OCI-LY1 (cell line): ENCODE results near the gene NLN.
A peak's percentile ranks its signal among the peaks of the same experiment; 100 is the strongest.
"Not testable (repeated sequence)": the region's sequence is repeated elsewhere in the genome, so short reads cannot be mapped to it uniquely, and the experiment has no call there.

Source experiments
- H2AFZ ChIP-seq: fragments of 200-600 bp; sonication (generic), shearing (Covaris generic); 2 replicates; pipeline ENCODE4 v1.6.0; 2014; ENCODE audit warnings: antibody characterized with exemption, mild to moderate bottlenecking, low read length
- H3F3A ChIP-seq: fragments of 200-600 bp; sonication (generic), shearing (Covaris generic); 2 replicates; pipeline ENCODE4 v1.6.0; 2014; ENCODE audit warnings: mild to moderate bottlenecking, antibody characterized with exemption, low read length, moderate library complexity; ENCODE audit not compliant: insufficient read depth
- H3K27ac ChIP-seq: fragments of 200-600 bp; sonication (generic); 2 replicates; pipeline ENCODE4 v1.5.1; 2014; ENCODE audit warnings: low read length, mixed run types, mild to moderate bottlenecking, low read depth; ENCODE audit not compliant: poor library complexity, severe bottlenecking
- H3K27me3 ChIP-seq: fragments of 200-600 bp; sonication (generic); 2 replicates; pipeline ENCODE4 v1.6.0; 2014; ENCODE audit warnings: antibody characterized with exemption, mild to moderate bottlenecking, low read length, moderate library complexity; ENCODE audit not compliant: insufficient read depth
- H3K36me3 ChIP-seq: fragments of 200-600 bp; sonication (generic); 2 replicates; pipeline ENCODE4 v1.6.1; 2014; ENCODE audit warnings: mild to moderate bottlenecking, antibody characterized with exemption, low read length, moderate library complexity, mixed read lengths; ENCODE audit not compliant: insufficient read depth
- H3K4me1 ChIP-seq: fragments of 200-600 bp; sonication (generic); 2 replicates; pipeline ENCODE4 v1.5.1; 2014; ENCODE audit warnings: mild to moderate bottlenecking, low read length, moderate library complexity; ENCODE audit not compliant: insufficient read depth, severe bottlenecking
- H3K4me2 ChIP-seq: fragments of 200-600 bp; sonication (generic), shearing (Covaris generic); 2 replicates; pipeline ENCODE4 v1.6.1; 2014; ENCODE audit warnings: low read length
- H3K4me3 ChIP-seq: fragments of 200-600 bp; sonication (generic); 2 replicates; pipeline ENCODE4 v1.5.1; 2014; ENCODE audit warnings: low read length, low read depth, mild to moderate bottlenecking, mixed read lengths; ENCODE audit not compliant: poor library complexity, severe bottlenecking
- H3K79me2 ChIP-seq: fragments of 200-600 bp; shearing (Covaris generic); 2 replicates; pipeline ENCODE4 v1.6.1; 2016; ENCODE audit warnings: mixed run types, low read length, mixed read lengths; ENCODE audit not compliant: insufficient read depth
- H3K9ac ChIP-seq: fragments of 200-600 bp; sonication (generic), shearing (Covaris generic); 2 replicates; pipeline ENCODE4 v1.6.1; 2014; ENCODE audit warnings: mild to moderate bottlenecking, low read length, mixed read lengths
- H3K9me2 ChIP-seq: fragments of 200-600 bp; sonication (generic), shearing (Covaris generic); 2 replicates; pipeline ENCODE4 v1.6.1; 2014; ENCODE audit warnings: low read depth, mild to moderate bottlenecking, low read length, mixed read lengths
- H3K9me3 ChIP-seq: fragments of 200-600 bp; shearing (Covaris generic); 2 replicates; pipeline ENCODE4 v1.6.1; 2014; ENCODE audit warnings: low read length, mixed read lengths
- H4K20me1 ChIP-seq: fragments of 200-600 bp; sonication (generic), shearing (Covaris generic); 2 replicates; pipeline ENCODE4 v1.6.0; 2016; ENCODE audit warnings: mild to moderate bottlenecking, low read length; ENCODE audit not compliant: insufficient read depth
- CTCF ChIP-seq: fragments of 200-600 bp; sonication (generic), shearing (Covaris generic); IDR thresholded peaks from 2 replicates; pipeline ENCODE4 v1.5.1; 2017; ENCODE audit warnings: mild to moderate bottlenecking, antibody characterized with exemption, low read length, moderate library complexity, mixed read lengths
- EZH2 ChIP-seq: fragments of 200-600 bp; sonication (generic), shearing (Covaris generic); IDR thresholded peaks from 2 replicates; pipeline ENCODE4 v1.8.0; 2017; ENCODE audit warnings: borderline replicate concordance, mixed run types, mild to moderate bottlenecking, antibody characterized with exemption, low read length, moderate library complexity, mixed read lengths

The NLN gene

GRCh38 chr5:65803699-65804391 lies 81.8 kb downstream of the NLN start:
- Histone ChIP-seq H3K4me1 (peaks cover 10% of the 10 kb centered on the region), H3K9me2 (no peaks in the 10 kb centered on the region)
- TF ChIP-seq CTCF, result no peak
- TF ChIP-seq EZH2, result no peak

GRCh38 chr5:65805089-65805488 lies 83.1 kb downstream of the NLN start:
- peaks cover 43% of the 10 kb centered on the region for H3K36me3 ChIP-seq
- H3F3A ChIP-seq, result no peaks in the 10 kb centered on the region
- no peaks in the 10 kb centered on the region for H3K79me2 ChIP-seq

More at GRCh38 chr5:65803699-65804391, 81.8 kb downstream of the NLN start:
- Histone ChIP-seq H3K79me2 (no peaks in the 10 kb centered on the region), H3K27me3 (no peaks in the 10 kb centered on the region), H3K4me2 (no peak overlapping the region), H3K9me3 (peaks cover 6% of the 10 kb centered on the region), H3K4me3 (no peak overlapping the region), H2AFZ (no peak overlapping the region), H3F3A (no peaks in the 10 kb centered on the region), H3K9ac (no peak overlapping the region), H4K20me1 (no peaks in the 10 kb centered on the region), H3K36me3 (peaks cover 33% of the 10 kb centered on the region), H3K27ac (no peak overlapping the region)

GRCh38 chr5:65807494-65807893 lies 85.5 kb downstream of the NLN start:
- H3F3A ChIP-seq, H3K79me2 ChIP-seq, H2AFZ ChIP-seq, H3K4me1 ChIP-seq, H4K20me1 ChIP-seq, H3K9me3 ChIP-seq, H3K27ac ChIP-seq, H3K4me3 ChIP-seq, H3K4me2 ChIP-seq, H3K9ac ChIP-seq, H3K27me3 ChIP-seq, H3K9me2 ChIP-seq: not testable (repeated sequence)
- H3K36me3 ChIP-seq, result peaks cover 33% of the 10 kb centered on the region

More at GRCh38 chr5:65805089-65805488, 83.1 kb downstream of the NLN start:
- Histone ChIP-seq H3K27ac (no peak overlapping the region), H3K4me3 (no peak overlapping the region), H3K4me2 (no peak overlapping the region), H3K9me2 (no peaks in the 10 kb centered on the region), H4K20me1 (no peaks in the 10 kb centered on the region), H3K9me3 (peaks cover 6% of the 10 kb centered on the region), H2AFZ (no peak overlapping the region), H3K9ac (no peak overlapping the region), H3K4me1 (peaks cover 10% of the 10 kb centered on the region), H3K27me3 (no peaks in the 10 kb centered on the region)
- TF ChIP-seq CTCF, result no peak
- no peak for TF ChIP-seq EZH2

GRCh38 chr5:65808251-65808741 lies 86.3 kb downstream of the NLN start:
- no peak overlapping the region for H3K4me3 ChIP-seq
- no peak overlapping the region; the same call in 1 of the 2 replicates for H3K9ac ChIP-seq
- peak overlapping the region; percentile 33 for H3K27ac ChIP-seq
- H3F3A ChIP-seq, result no peaks in the 10 kb centered on the region
- peaks cover 30% of the 10 kb centered on the region for H3K36me3 ChIP-seq
- H4K20me1 ChIP-seq, result no peaks in the 10 kb centered on the region
- no peak overlapping the region; the same call in 1 of the 2 replicates for H3K4me2 ChIP-seq
- H3K27me3 ChIP-seq, result no peaks in the 10 kb centered on the region
- no peaks in the 10 kb centered on the region for H3K9me2 ChIP-seq
- peaks cover 10% of the 10 kb centered on the region for H3K4me1 ChIP-seq
- TF ChIP-seq EZH2 (no peak), CTCF (no peak)
- no peaks in the 10 kb centered on the region for H3K79me2 ChIP-seq
- no peak overlapping the region for H2AFZ ChIP-seq
- H3K9me3 ChIP-seq, result no peaks in the 10 kb centered on the region
